Activated naive CD4-positive, alpha-beta T cell treated with anti-CD3 and anti-CD28 coated beads, Interleukin-2, amount 10 ng/mL, durations not matched to agents 7 days and 5 days (primary cell): ENCODE data around the gene IKZF3.
A peak's percentile ranks its signal among the peaks of the same experiment; 100 is the strongest.
"Not testable (repeated sequence)": the region's sequence is repeated elsewhere in the genome, so short reads cannot be mapped to it uniquely, and the experiment has no call there.

Source experiments
- CTCF ChIA-PET: fragments of 350-600 bp; sonication (Branson Sonifier 250); formaldehyde crosslinking; loops from one replicate; lab custom pipeline; 2021; ENCODE audit warnings: antibody characterized with exemption; lab: Charles Lee
- DNase-seq: peaks from one replicate; pipeline ENCODE4 v3.0.0-alpha.2; 2020
- H3K27ac Mint-ChIP-seq: one replicate; pipeline ENCODE4 v1.8.0; 2021; ENCODE audit warnings: mild to moderate bottlenecking, moderate library complexity, mixed read lengths
- H3K27me3 Mint-ChIP-seq: one replicate; pipeline ENCODE4 v1.8.0; 2021; ENCODE audit warnings: mild to moderate bottlenecking, mixed read lengths
- H3K36me3 Mint-ChIP-seq: one replicate; pipeline ENCODE4 v1.8.0; 2021; ENCODE audit warnings: mixed read lengths
- H3K4me1 Mint-ChIP-seq: one replicate; pipeline ENCODE4 v1.8.0; 2021; ENCODE audit warnings: mixed read lengths
- H3K4me3 Mint-ChIP-seq: one replicate; pipeline ENCODE4 v1.8.0; 2021; ENCODE audit warnings: mild to moderate bottlenecking, moderate library complexity, mixed read lengths
- H3K9me3 Mint-ChIP-seq: one replicate; pipeline ENCODE4 v1.8.0; 2021; ENCODE audit warnings: mixed read lengths

IKZF3 gene

DNA sequence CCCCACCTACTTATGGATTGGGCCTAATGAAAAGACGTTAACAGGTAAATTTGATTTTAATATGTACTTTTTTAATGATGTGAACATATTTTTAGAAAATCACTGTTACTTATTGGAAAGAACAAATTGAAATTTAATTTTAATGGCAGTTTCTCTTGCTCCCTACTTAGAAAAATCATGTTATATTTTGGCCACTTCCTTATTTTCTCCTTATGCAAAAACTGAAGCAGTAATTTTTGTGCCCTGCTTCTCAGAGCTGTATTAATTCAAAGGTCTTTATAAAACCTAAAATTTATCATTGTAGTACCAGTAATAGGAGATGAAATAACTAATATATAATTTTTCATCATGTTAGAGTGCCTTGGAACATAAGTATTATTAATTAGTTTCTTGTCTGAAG lies 6.7 kb upstream of the IKZF3 start:
- Mint-ChIP-seq H3K27ac (no peak overlapping the region), H3K4me3 (no peak overlapping the region), H3K36me3 (peaks cover 3% of the 10 kb centered on the region), H3K9me3 (peaks cover 1% of the 10 kb centered on the region), H3K27me3 (peaks cover 33% of the 10 kb centered on the region), H3K4me1 (peaks cover 35% of the 10 kb centered on the region)
- DNase-seq, result no peak
- CTCF ChIA-PET, result interaction anchor here (0.8 to 3.3 kb wide), 3 partner anchors 9 to 156 kb away, joined by 3 to 31 read pairs (median 3); partner anchors contain the start of gene PSMD3

DNA sequence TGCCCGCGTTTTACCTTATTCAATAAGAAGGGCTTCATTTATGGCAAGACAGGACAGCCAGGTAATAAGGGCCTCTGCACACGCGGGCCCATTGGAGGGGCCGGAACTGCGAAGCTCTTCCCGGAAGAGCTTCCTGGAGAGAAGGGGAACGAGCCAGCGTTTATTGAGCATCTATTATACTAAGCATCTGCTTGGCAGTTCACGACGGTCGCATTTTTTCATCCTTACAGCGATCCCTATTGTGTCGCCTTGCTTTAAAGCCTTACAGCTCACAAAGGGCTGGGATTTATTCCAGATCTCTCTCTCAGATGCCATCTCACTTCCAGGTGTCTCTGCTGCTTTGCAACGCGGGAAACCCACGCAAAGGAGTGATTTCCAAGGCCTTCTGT lies 4.4 kb upstream of the IKZF3 start:
- DNase-seq, result no peak
- peaks cover 55% of the 10 kb centered on the region for H3K4me1 Mint-ChIP-seq
- H3K27me3 Mint-ChIP-seq, result peaks cover 27% of the 10 kb centered on the region
- H3K27ac Mint-ChIP-seq, result no peak overlapping the region
- H3K4me3 Mint-ChIP-seq, result no peak overlapping the region
- H3K36me3 Mint-ChIP-seq, result peaks cover 3% of the 10 kb centered on the region
- peaks cover 1% of the 10 kb centered on the region for H3K9me3 Mint-ChIP-seq
- CTCF ChIA-PET, result interaction anchor here (0.8 kb wide), 1 partner anchor 111 kb away, joined by 3 read pairs; no protein-coding TSS in a partner anchor

DNA sequence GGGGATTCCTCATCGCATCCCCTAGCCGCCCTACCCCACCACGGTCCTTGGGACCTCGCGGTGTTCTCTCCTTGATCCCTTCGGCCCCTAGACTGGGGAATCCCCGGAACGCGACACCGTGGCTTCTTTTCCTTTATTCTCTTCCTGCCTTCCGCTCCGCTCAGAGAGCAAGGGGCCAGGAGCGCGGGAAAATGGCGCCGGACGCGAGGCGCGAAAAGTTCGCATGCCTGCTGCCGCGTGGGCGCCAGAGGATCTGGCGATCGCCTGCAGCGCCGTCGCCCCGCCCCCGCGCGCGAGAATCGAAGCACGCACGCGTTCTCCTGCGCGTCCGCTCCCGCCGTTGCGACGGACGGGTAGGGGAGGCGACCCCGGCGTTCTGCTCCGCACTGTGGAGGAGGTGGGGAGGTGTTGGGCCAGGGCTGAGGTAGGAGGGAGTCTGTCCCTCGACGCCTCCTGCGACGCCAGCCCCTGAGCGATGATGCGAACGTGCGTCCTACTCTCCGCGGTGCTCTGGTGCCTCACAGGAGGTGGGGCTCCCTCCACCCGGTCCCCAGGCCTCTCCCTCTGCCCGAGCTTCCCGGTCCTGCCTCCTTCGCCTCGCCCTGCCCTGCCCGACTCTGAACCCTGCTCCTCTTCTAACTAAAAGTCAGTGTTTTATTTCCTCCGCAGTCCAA lies 3.9 kb upstream of the IKZF3 start, which contains the start of gene ZPBP2:
Gene ZPBP2 (plus strand): TSS at position 323 of the 674 bp plus-strand sequence. CDS start 153 bp downstream, at position 476.
- Mint-ChIP-seq H3K36me3 (peaks cover 3% of the 10 kb centered on the region), H3K27me3 (peaks cover 27% of the 10 kb centered on the region), H3K9me3 (peaks cover 1% of the 10 kb centered on the region), H3K4me3 (peak within 1 kb of the TSS; percentile 46), H3K27ac (peak within 1 kb of the TSS; percentile 79), H3K4me1 (peaks cover 60% of the 10 kb centered on the region)
- CTCF ChIA-PET, result no interaction called here
- DNase-seq, result peak; percentile 61

DNA sequence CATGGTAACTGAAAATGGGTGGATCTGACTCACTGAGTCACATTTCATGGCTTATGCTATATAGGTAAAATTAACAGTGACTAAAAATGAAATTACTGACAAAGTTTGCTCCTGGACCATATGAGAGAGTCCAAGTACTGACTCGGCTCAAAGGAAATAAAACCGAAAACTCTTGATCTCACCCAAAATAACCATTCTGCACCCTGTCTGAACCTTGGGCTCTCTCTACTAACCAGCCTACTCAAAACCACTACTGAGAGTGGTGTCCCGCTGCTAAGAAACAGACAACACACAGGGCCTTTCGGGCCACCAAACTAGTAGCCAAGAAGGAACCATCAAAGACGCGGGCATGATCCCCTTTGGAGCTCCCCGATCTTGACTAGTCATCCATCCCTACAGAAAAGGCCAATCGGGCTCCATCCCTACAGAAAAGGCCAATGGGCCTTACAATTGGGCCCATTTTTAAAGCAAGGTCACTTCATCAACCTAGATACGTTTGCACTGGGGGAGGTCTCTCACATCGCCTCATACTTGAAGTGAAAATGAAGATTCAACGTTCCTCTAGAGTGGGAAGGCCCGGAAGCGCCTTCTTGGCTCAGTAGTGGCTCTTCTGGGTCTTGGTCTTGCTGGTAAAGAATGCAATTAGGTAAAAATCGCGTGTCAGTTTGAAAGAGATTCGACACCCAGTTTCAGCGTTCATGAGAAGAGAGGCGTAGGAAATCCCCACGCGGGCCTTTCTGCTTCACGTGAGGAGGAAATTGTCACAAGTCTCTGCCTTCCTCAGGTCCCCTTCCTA lies 3.2 kb upstream of the IKZF3 start:
- H3K4me1 Mint-ChIP-seq, result peaks cover 61% of the 10 kb centered on the region
- peak overlapping the region; percentile 46 for H3K4me3 Mint-ChIP-seq
- peak; percentile 40 for DNase-seq
- CTCF ChIA-PET, result no interaction called here
- peaks cover 1% of the 10 kb centered on the region for H3K9me3 Mint-ChIP-seq
- H3K27ac Mint-ChIP-seq, result peak overlapping the region; percentile 79
- peaks cover 27% of the 10 kb centered on the region for H3K27me3 Mint-ChIP-seq
- peaks cover 3% of the 10 kb centered on the region for H3K36me3 Mint-ChIP-seq

GRCh38 chr17:39866013-39866730 lies 2.1 kb upstream of the IKZF3 start:
- Mint-ChIP-seq H3K27ac (no peak overlapping the region), H3K27me3 (peaks cover 27% of the 10 kb centered on the region), H3K4me3 (no peak overlapping the region), H3K36me3 (peaks cover 3% of the 10 kb centered on the region), H3K9me3 (peaks cover 1% of the 10 kb centered on the region), H3K4me1 (peaks cover 70% of the 10 kb centered on the region)
- CTCF ChIA-PET, result interaction anchor here (0.7 to 2.6 kb wide), 4 partner anchors 8 to 244 kb away, joined by 3 to 13 read pairs (median 4); no protein-coding TSS in a partner anchor
- no peak for DNase-seq

GRCh38 chr17:39863244-39863917 lies 731 bp downstream of the IKZF3 start:
- Mint-ChIP-seq H3K9me3 (no peaks in the 10 kb centered on the region), H3K4me3 (peak overlapping the region; percentile 93), H3K27me3 (peaks cover 13% of the 10 kb centered on the region), H3K4me1 (peaks cover 76% of the 10 kb centered on the region), H3K27ac (peak overlapping the region; percentile 88), H3K36me3 (peaks cover 7% of the 10 kb centered on the region)
- DNase-seq, result no peak
- CTCF ChIA-PET, result interaction anchor here (1.0 to 2.6 kb wide), 4 partner anchors 42 to 242 kb away, joined by 3 to 13 read pairs (median 5); no protein-coding TSS in a partner anchor

DNA sequence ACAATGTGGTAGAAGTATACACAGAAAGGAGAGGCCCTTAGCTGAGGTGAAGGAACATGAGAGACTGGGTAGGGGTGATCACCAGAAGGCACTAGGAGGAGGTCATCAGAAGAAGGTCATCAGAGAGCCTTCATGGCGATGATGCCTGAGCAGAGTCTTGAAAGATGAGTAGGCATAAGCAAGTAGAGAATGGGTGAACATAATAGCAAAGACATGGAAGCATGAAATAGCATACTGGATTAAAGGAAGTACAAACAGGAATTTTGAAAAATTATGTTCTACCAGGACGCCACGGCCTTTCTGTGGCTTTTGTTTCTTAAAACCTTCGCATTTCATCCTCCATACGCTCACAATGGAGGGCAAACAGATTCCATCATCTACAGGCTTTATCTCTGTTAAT lies 2.9 kb downstream of the IKZF3 start:
- Mint-ChIP-seq H3K27ac (peak overlapping the region; percentile 75), H3K4me1 (peaks cover 57% of the 10 kb centered on the region), H3K4me3 (peak overlapping the region; percentile 64), H3K27me3 (no peaks in the 10 kb centered on the region), H3K36me3 (peaks cover 4% of the 10 kb centered on the region), H3K9me3 (no peaks in the 10 kb centered on the region)
- no peak for DNase-seq
- CTCF ChIA-PET, result interaction anchor here (0.6 to 3.5 kb wide), 7 partner anchors 10 to 131 kb away, joined by 3 to 9 read pairs (median 4); partner anchors contain the start of gene MIEN1

DNA sequence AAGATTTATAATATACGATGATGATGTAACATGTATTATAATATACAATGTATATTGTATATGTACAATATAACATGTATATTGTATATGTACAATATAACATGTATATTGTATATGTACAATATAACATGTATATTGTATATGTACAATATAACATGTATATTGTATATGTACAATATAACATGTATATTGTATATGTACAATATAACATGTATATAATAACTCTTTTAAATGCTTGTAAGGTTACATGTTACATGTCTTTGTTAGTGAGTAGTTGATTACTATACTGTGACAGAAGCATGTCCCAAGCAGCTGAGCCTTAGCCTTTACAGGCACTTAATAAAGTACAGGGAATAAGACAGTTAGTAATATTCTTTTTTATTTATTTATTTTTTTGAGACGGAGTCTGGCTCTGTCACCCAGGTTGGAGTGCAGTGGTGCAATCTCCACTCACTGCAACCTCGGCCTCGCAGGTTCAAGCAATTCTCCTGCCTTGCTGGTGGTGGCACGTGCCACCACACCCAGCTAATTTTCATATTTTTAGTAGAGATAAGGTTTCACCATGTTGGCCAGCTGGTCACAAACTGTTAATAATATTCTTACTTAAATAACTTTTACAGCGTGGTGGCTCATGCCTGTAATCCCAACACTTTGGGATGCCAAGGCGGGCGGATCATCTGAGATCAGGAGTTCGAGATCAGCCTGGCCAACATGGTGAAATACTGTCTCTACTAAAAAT lies 8.0 kb downstream of the IKZF3 start:
- CTCF ChIA-PET, H3K4me3 Mint-ChIP-seq: not testable (repeated sequence)

GRCh38 chr17:39854909-39855308 lies 9.2 kb downstream of the IKZF3 start:
- Mint-ChIP-seq H3K27me3 (no peaks in the 10 kb centered on the region), H3K4me3 (no peak overlapping the region), H3K9me3 (no peaks in the 10 kb centered on the region), H3K27ac (no peak overlapping the region), H3K36me3 (peaks cover 13% of the 10 kb centered on the region), H3K4me1 (peaks cover 8% of the 10 kb centered on the region)
- no peak for DNase-seq
- CTCF ChIA-PET, result no interaction called here

More for the DNA sequence above, 8.0 kb downstream of the IKZF3 start:
- not testable (repeated sequence) for H3K9me3 Mint-ChIP-seq, DNase-seq, H3K27ac Mint-ChIP-seq, H3K27me3 Mint-ChIP-seq
- H3K4me1 Mint-ChIP-seq, result peaks cover 18% of the 10 kb centered on the region
- H3K36me3 Mint-ChIP-seq, result peaks cover 14% of the 10 kb centered on the region

DNA sequence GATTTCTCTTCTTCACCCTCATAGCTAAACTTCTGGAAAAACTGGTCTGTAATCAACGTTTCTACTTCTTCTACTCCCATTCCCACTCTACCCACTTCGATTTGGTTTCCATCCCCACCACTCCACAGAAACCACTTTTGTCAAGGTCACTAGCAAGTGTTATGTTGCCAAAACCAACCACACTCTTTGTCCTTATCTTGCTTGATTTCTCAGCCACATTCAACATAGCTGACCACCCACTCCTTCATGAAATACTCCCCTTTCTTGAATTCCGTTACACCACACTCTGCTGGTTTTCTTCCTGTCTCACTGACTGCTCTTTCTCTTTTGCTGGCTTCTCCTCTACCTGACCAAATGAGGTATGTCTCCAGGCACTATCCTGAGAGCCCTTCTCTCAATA lies 11.9 kb downstream of the IKZF3 start:
- Mint-ChIP-seq H3K4me3 (no peak overlapping the region), H3K27ac (no peak overlapping the region), H3K27me3 (no peaks in the 10 kb centered on the region), H3K9me3 (no peaks in the 10 kb centered on the region), H3K4me1 (peaks cover 26% of the 10 kb centered on the region), H3K36me3 (peaks cover 21% of the 10 kb centered on the region)
- CTCF ChIA-PET, result no interaction called here
- no peak for DNase-seq

GRCh38 chr17:39850186-39850585 lies 13.9 kb downstream of the IKZF3 start:
- H3K9me3 Mint-ChIP-seq, H3K27ac Mint-ChIP-seq, H3K27me3 Mint-ChIP-seq, CTCF ChIA-PET, H3K4me3 Mint-ChIP-seq, DNase-seq: not testable (repeated sequence)
- Mint-ChIP-seq H3K4me1 (peaks cover 30% of the 10 kb centered on the region), H3K36me3 (peaks cover 24% of the 10 kb centered on the region)

DNA sequence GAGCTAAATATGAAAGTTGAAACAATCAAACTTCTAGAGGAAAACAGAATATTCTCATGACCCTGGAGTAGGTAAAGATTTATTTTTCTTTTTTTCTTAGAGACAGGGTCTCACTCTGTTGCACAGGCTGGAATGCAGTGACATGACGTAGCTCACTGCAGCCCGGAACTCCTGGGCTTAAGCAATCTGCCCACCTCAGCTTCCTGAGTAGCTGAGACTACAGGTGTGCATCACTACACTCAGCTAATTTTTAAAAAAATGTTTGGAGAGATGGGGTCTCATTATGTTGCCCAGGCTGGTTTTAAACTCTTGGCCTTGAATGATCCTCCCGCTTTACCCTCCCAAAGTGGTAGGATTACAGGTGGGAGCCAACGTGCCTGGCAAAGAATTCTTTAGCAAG lies 15.5 kb downstream of the IKZF3 start:
- no peak overlapping the region for H3K27ac Mint-ChIP-seq
- peaks cover 21% of the 10 kb centered on the region for H3K36me3 Mint-ChIP-seq

GRCh38 chr17:39846205-39846604 lies 17.9 kb downstream of the IKZF3 start:
- CTCF ChIA-PET, result interaction anchor here (1.8 kb wide), 1 partner anchor 15 kb away, joined by 9 read pairs; no protein-coding TSS in a partner anchor
- H3K9me3 Mint-ChIP-seq, result no peaks in the 10 kb centered on the region

More for the DNA sequence above, 15.5 kb downstream of the IKZF3 start:
- H3K4me3 Mint-ChIP-seq, result no peak overlapping the region
- CTCF ChIA-PET, result interaction anchor here (1.0 to 1.5 kb wide), 2 partner anchors 13 to 79 kb away, joined by 4 to 5 read pairs; no protein-coding TSS in a partner anchor
- no peaks in the 10 kb centered on the region for H3K9me3 Mint-ChIP-seq
- no peak for DNase-seq
- H3K4me1 Mint-ChIP-seq, result peaks cover 41% of the 10 kb centered on the region
- no peaks in the 10 kb centered on the region for H3K27me3 Mint-ChIP-seq

More at GRCh38 chr17:39846205-39846604, 17.9 kb downstream of the IKZF3 start:
- Mint-ChIP-seq H3K27ac (no peak overlapping the region), H3K27me3 (no peaks in the 10 kb centered on the region), H3K4me3 (no peak overlapping the region), H3K4me1 (peaks cover 51% of the 10 kb centered on the region), H3K36me3 (peaks cover 21% of the 10 kb centered on the region)
- no peak for DNase-seq
